Small intestine (tissue), 7 donors: ENCODE data around the gene SYNPO. TPM values are rescaled to one million over a fixed set of nuclear protein-coding genes. Genes with fewer than 3 reads are reported as not detected.

ENCODE experiments used
- DNase-seq, 2 donors: peaks; one replicate each; pipeline versions ENCODE4 v3.0.0 to v3.0.0-alpha.2; 2013
- FAIRE-seq: peaks from 2 replicates; lab custom pipeline; 2012; peaks lifted over from hg19 to GRCh38; lab: Jason Lieb, UNC
- H3K27ac ChIP-seq, 3 donors: one replicate each; pipeline ENCODE4 v1.5.1; 2013; ENCODE audit warnings: low read length in 2 of 3, mild to moderate bottlenecking in 2 of 3, control low read depth in 1 of 3, inconsistent platforms in 1 of 3, low read depth in 1 of 3, moderate library complexity in 1 of 3
- H3K27me3 ChIP-seq, 3 donors: one replicate each; pipeline ENCODE4 v1.6.1; 2013; ENCODE audit warnings: low read length in 3 of 3, inconsistent platforms in 1 of 3; ENCODE audit not compliant: control insufficient read depth in 3 of 3, insufficient read depth in 3 of 3
- H3K36me3 ChIP-seq, 3 donors: one replicate each; pipeline ENCODE4 v1.6.1; 2013; ENCODE audit warnings: low read length in 3 of 3, inconsistent platforms in 1 of 3, low read depth in 1 of 3, mild to moderate bottlenecking in 1 of 3, moderate library complexity in 1 of 3; ENCODE audit not compliant: control insufficient read depth in 3 of 3, insufficient read depth in 2 of 3
- H3K4me1 ChIP-seq, 3 donors: one replicate each; pipeline ENCODE4 v1.6.1; 2013; ENCODE audit warnings: low read length in 2 of 3, inconsistent platforms in 1 of 3, low read depth in 1 of 3, mild to moderate bottlenecking in 1 of 3, moderate library complexity in 1 of 3; ENCODE audit not compliant: control insufficient read depth in 3 of 3, insufficient read depth in 2 of 3
- H3K4me3 ChIP-seq, 3 donors: one replicate each; pipeline ENCODE4 v1.5.1; 2013; ENCODE audit warnings: low read length in 3 of 3, control low read depth in 1 of 3, inconsistent platforms in 1 of 3, low read depth in 1 of 3, mild to moderate bottlenecking in 1 of 3, moderate library complexity in 1 of 3
- H3K9me3 ChIP-seq, 2 donors: one replicate each; pipeline ENCODE4 v1.6.1; 2013; ENCODE audit warnings: low read depth in 1 of 2, low read length in 1 of 2; ENCODE audit not compliant: control insufficient read depth in 2 of 2, insufficient read depth in 1 of 2
- WGBS, 3 donors: extraction: QIAGEN DNeasy Blood & Tissue Kit; methylation state at CpG; one replicate each; pipeline ENCODE4 v1.1.7; 2013; 5-methylcytosine and 5-hydroxymethylcytosine counted together
- polyA plus RNA-seq, 4 donors: library from polyadenylated mRNA; stranded (reverse) in 3 of 4; unstranded in 1 of 4; fragments of 200-250 nt in 3 of 4; fragments of 120-200 nt in 1 of 4; gene quantifications; one replicate each; pipeline versions ENCODE4 v1.2.1 to v1.2.3, GENCODE V29; 2013
- donor health status: healthy with polysubstance abuse.
- donor health status: control.
- donor health status: control.
- donor health status: Bipolar disorder and iron deficiency.
- donor health status: healthy.

Gene SYNPO
- polyA plus RNA-seq, 4 donors, result 23.2 to 44.0 (median 30.3) TPM

DNA sequence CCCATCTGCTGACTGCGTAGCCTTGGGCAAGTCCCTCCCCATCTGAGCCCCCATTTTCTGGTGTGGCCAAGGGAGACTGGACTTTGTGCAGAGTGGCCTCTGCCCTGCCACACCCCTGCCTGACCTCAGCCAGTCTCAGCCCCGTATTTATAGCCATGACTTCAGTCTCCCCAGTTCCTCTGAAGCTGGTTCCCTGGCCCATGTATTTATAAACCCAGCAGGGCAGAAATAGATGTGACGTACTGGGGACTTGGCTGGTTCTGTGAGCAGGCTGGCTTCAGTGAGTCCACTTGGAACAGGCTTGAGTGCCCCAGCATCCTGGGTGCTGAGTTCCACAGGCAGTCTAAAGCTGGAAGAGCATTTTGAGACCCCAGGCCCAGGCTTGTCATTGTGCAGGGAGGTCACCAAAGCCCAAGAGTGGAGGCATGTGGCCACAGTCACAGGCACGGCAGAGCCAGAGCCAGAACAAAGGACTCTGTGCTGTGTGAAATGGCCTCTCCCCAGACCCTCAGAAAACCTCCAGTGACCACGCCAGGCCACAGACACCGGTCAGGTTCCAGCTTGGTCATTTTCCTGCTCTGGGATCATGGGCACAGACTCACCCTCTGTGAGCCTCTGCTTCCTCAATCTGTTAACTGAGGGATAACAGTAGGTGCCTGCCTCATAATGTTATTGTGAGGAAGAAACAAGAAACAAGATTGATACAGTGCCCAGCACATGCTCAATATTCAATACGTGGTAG is 30.4 kb upstream of the SYNPO start:
- peaks cover 13 to 56% (median 33%) of the 10 kb centered on the region in 3 donors for H3K4me1 ChIP-seq

GRCh38 chr5:150611026-150611425 is 29.4 kb upstream of the SYNPO start:
- FAIRE-seq (no peak), DNase-seq (peak in 1 of 2 donors; percentile 45)
- Histone ChIP-seq H3K4me3 (no peak overlapping the region), H3K36me3 (peaks cover 0 to 64% (median 0%) of the 10 kb centered on the region in 3 donors), H3K9me3 (no peaks in the 10 kb centered on the region), H3K27me3 (no peaks in the 10 kb centered on the region), H3K4me1 (peaks cover 13 to 67% (median 39%) of the 10 kb centered on the region in 3 donors), H3K27ac (peak overlapping the region in 2 of 3 donors; percentile 78)
- 29 to 48% (median 35%) methylated on average over 6 of the region's 6 CpGs for WGBS, 3 donors

More for the DNA sequence above, 30.4 kb upstream of the SYNPO start:
- DNase-seq, result peak; percentile 87 to 92
- whole genome bisulfite sequencing, 3 donors, result 34 to 58% (median 48%) methylated on average over 7 of the region's 7 CpGs
- H3K36me3 ChIP-seq, result peaks cover 0 to 59% (median 0%) of the 10 kb centered on the region in 3 donors
- H3K27ac ChIP-seq, result peak overlapping the region; percentile 78 to 93 (median 87)
- no peaks in the 10 kb centered on the region for H3K9me3 ChIP-seq
- no peak overlapping the region for H3K4me3 ChIP-seq
- FAIRE-seq, result no peak
- no peaks in the 10 kb centered on the region for H3K27me3 ChIP-seq

GRCh38 chr5:150612405-150612804 is 28.1 kb upstream of the SYNPO start:
- peaks cover 0 to 66% (median 0%) of the 10 kb centered on the region in 3 donors for H3K36me3 ChIP-seq
- no peak overlapping the region for H3K4me3 ChIP-seq
- peak overlapping the region; percentile 74 to 78 (median 78) for H3K27ac ChIP-seq
- DNase-seq, result peak; percentile 59 to 93
- peaks cover 15 to 73% (median 41%) of the 10 kb centered on the region in 3 donors for H3K4me1 ChIP-seq
- H3K9me3 ChIP-seq, result no peaks in the 10 kb centered on the region
- WGBS, 3 donors, result 23 to 57% (median 35%) methylated on average over 4 of the region's 4 CpGs
- H3K27me3 ChIP-seq, result no peaks in the 10 kb centered on the region
- FAIRE-seq, result no peak

DNA sequence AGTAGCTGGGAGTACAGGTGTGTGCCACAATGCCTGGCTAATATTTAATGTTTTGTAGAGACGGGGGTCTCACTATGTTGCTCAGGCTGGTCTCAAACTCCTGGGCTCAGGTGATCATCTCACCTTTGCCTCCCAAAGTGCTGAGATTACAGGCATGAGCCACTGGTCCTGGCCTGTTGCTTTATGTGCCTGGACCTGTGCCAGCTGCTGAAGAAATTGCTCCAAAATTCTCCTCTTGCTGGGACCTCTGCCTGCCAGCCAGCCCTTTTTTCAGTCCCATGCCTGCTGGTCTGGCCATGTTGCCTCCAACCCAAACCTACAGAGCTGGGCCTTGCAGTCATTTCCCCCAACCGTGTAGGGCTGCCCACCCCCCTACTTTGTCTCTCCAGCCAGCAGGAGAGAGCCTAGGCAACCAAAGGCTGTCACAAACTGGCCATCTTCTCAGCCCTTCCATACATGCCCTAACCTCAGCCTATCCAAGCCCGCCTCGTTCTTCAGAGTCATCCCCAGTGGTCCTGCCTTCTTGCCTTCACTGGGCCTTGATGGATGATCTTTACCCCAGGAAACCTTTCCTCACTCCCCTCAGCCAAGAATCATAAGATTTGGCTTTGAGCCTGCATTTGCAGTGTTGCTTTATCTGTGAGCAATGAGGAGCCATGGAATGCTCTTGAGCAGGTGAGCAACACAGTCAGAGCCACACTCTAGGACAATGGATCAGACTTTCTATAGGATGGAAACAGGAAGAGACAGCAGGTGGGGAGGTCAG is 27.4 kb upstream of the SYNPO start:
- Histone ChIP-seq H3K4me1 (peaks cover 15 to 73% (median 41%) of the 10 kb centered on the region in 3 donors), H3K27ac (peak overlapping the region in 2 of 3 donors; percentile 4 to 8), H3K4me3 (no peak overlapping the region), H3K27me3 (no peaks in the 10 kb centered on the region), H3K36me3 (peaks cover 0 to 63% (median 3%) of the 10 kb centered on the region in 3 donors), H3K9me3 (no peaks in the 10 kb centered on the region)
- FAIRE-seq, result no peak
- DNase-seq, result no peak
- WGBS, 3 donors, result 43 to 58% (median 45%) methylated on average over 4 of the region's 4 CpGs

- Histone ChIP-seq H3K27me3 (no peaks in the 10 kb centered on the region), H3K27ac (peak overlapping the region in 2 of 3 donors; percentile 8 to 53), H3K4me3 (no peak overlapping the region), H3K9me3 (no peaks in the 10 kb centered on the region), H3K36me3 (peaks cover 0 to 65% (median 8%) of the 10 kb centered on the region in 3 donors), H3K4me1 (peaks cover 15 to 73% (median 41%) of the 10 kb centered on the region in 3 donors)
- 21 to 60% (median 33%) methylated on average over 9 of the region's 9 CpGs for WGBS, 3 donors
- FAIRE-seq, result no peak
- peak; percentile 43 to 59 for DNase-seq
Observed at GRCh38 chr5:150613991-150614660, 26.3 kb upstream of the SYNPO start.

DNA sequence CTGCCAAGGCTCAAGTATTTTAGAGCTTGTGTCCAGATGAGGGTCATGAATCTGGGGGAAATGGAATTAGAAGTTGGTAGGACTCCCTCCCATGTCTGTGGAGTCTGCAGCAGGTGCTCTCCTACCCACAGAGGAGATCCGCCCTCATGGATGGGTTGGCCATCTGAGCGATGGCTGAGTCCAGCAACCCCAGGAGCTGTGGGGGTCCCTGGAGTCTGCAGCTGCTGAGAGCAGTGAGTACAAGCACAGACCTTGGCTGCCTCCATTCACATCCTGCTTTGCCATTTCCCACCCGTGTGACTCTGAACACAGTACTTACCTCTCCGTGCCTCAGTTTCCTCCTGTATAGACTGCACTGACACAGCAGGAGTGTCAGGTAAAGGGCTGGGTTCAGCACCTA is 25.8 kb upstream of the SYNPO start:
- Histone ChIP-seq H3K36me3 (peaks cover 0 to 71% (median 8%) of the 10 kb centered on the region in 3 donors), H3K27me3 (no peaks in the 10 kb centered on the region), H3K4me3 (no peak overlapping the region), H3K9me3 (no peaks in the 10 kb centered on the region), H3K4me1 (peaks cover 15 to 69% (median 41%) of the 10 kb centered on the region in 3 donors), H3K27ac (peak overlapping the region in 1 of 3 donors; percentile 53)
- DNase-seq, result no peak
- FAIRE-seq, result no peak
- WGBS, 3 donors, result 52 to 72% (median 53%) methylated on average over 4 of the region's 4 CpGs

DNA sequence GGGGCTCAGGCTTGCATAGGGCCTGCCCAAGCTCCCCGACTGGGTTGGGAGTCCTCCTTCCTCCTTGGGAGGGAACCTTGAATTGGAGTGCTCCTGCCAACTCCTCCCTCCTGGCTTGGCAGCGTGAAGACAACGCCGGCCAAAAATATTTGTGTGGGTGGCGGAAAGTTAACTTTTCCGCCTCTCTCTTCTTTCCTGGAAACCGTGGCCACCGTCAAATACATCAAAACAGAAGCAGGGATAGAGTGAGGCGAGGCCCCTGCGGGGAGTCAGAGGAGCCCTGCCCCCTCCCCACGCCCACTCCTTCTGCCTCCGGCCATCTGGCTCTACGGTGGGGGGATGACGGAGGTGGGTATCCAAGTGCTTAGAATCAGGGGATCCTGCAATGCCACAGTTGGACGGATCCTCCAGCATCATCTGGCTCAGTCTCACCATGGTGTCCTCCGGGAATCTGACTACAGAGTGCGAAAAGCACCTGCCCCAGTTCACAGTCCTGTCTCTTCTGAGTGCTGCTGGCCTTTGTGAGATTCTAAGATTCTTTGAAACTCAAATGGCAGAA is 25.2 kb upstream of the SYNPO start:
- H3K9me3 ChIP-seq, result no peaks in the 10 kb centered on the region
- FAIRE-seq (no peak), DNase-seq (no peak)
- 6 to 20% (median 8%) methylated on average over 17 of the region's 17 CpGs for WGBS, 3 donors
- H3K4me1 ChIP-seq, result peaks cover 15 to 63% (median 39%) of the 10 kb centered on the region in 3 donors
- H3K4me3 ChIP-seq, result no peak overlapping the region
- peak overlapping the region in 2 of 3 donors; percentile 67 to 71 for H3K27ac ChIP-seq
- no peaks in the 10 kb centered on the region for H3K27me3 ChIP-seq
- H3K36me3 ChIP-seq, result peaks cover 0 to 71% (median 8%) of the 10 kb centered on the region in 3 donors
